ENCODE data around the gene KIF21B.
"Not testable (repeated sequence)": the region's sequence is repeated elsewhere in the genome, so short reads cannot be mapped to it uniquely, and the experiment has no call there.

KIF21B gene

GRCh38 chr1:200968469-200969410 is 54.8 kb downstream of the KIF21B start:
- FAIRE-seq = no peak

GRCh38 chr1:200967693-200968468 is 55.6 kb downstream of the KIF21B start:
- FAIRE-seq = no peak

DNA sequence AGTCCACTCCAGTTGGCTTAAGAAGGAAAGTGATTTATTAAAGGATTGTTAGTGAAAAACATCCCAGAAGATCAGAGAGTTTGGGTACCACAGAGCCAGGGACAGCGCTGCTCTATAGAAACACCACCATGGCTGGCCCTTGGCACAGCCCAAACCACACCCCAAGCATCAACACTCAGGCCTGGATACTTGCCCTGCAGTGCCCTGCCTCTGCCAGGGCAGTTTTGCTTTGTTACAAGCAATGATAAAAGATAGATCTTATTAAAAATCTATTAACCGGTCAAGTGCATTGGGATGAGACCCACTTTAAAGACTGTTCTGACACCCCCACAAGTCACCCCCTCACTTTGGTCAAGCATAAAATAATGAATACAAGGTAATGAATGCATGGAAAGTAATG is 56.6 kb downstream of the KIF21B start:
- no peak for FAIRE-seq

GRCh38 chr1:200965111-200965805 is 58.3 kb downstream of the KIF21B start:
- no peak for FAIRE-seq

DNA sequence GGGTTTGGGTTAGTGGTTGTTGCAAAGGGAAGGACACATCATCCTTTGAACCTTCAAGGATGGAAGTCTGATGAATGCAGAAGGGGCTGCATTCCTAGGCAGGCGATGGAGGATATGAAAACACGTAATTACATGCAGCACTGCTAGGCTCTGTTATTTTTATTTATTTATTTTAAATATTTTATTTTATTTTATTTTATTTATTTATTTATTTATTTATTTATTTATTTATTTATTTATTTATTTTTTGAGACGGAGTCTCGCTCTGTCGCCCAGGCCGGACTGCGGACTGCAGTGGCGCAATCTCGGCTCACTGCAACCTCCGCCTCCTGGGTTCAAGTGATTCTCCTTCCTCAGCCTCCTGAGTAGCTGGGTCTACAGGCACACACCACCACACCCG is 59.6 kb downstream of the KIF21B start:
- not testable (repeated sequence) for FAIRE-seq

DNA sequence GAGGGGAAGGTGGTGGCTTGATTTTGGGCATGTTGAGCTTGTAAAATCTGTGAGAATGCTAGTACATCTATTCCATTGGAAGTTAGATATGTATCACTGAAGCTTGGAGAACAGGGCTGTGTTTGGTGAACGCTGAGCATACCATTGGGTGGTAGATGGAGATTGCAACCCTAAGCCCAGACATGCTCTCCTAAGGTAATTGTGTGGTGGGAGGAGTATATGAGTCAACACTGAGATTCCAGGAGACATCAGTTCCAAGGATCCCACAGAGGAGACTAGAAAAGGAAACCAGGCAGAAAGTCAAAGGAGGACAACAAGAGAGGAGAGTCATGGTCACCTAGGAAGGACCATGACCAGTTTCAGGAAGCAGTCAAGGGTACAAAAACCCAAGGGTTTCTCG is 60.4 kb downstream of the KIF21B start:
- FAIRE-seq = no peak

GRCh38 chr1:200962631-200963030 is 60.9 kb downstream of the KIF21B start:
- no peak for FAIRE-seq

DNA sequence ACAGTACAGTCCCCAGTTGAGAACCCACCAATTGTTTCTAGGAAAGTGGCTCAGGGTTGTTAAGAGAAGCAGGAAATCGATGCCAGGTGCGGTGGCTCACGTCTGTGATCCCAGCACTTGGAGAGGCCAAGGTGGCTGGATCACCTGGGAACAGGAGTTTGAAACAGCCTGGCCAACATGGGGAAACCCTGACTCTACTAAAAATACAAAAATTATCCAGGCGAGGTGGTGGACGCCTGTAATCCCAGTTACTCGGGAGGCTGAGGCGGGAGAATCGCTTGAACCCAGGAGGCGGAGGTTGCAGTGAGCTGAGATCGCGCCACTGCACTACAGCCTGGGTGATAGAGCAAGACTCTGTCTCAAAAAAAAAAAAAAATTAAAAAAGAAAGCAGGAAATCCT is 61.4 kb downstream of the KIF21B start:
- not testable (repeated sequence) for FAIRE-seq

- no peak for FAIRE-seq
Observed at GRCh38 chr1:200960948-200961340, 62.6 kb downstream of the KIF21B start.

DNA sequence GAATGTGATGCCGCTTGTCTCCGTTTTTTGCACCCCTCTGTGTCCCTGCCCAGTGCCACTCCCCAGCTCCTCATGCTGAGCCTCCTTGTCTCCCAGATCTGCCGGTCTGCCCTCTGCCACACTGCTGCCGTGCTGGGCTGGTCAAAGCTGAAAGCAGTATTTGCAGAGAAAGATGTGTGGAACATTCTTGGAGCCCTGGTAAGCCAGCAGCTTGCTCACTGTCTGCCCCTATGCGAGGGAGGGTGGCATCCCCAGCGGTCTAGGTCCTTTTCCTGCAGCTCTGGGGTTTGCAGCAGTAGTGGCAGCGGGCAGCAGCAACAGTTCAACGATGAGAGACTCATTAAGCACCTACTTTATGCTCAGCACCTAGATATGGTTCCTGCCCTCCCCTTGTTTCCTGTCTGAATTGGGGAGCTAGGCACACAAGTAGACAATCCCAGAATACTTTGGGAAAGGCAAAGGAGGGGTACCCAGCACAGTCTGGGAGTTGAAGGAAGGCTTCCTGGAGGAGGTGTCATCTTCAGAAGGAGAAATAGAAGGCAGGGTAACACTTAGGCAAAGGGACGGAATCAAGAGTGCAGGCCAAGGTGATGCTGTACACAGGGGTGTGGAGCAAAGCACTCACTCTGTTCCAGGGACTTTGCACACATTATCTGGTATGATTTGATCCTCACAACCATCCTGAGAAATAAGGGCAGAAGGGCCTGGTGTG is 63.1 kb downstream of the KIF21B start:
- no peak for FAIRE-seq

- FAIRE-seq = no peak
Observed at GRCh38 chr1:200959411-200959921, 64.0 kb downstream of the KIF21B start.

- FAIRE-seq = no peak
Observed at GRCh38 chr1:200958597-200958996, 64.9 kb downstream of the KIF21B start.

- no peak for FAIRE-seq
Observed at GRCh38 chr1:200954434-200954833, 69.1 kb downstream of the KIF21B start.

GRCh38 chr1:200951016-200951415 is 72.5 kb downstream of the KIF21B start:
- no peak for FAIRE-seq

- FAIRE-seq = no peak
Observed at GRCh38 chr1:200949626-200950025, 73.9 kb downstream of the KIF21B start.

GRCh38 chr1:200947059-200947566 is 76.4 kb downstream of the KIF21B start:
- no peak for FAIRE-seq

GRCh38 chr1:200945111-200945510 is 78.4 kb downstream of the KIF21B start:
- no peak for FAIRE-seq

DNA sequence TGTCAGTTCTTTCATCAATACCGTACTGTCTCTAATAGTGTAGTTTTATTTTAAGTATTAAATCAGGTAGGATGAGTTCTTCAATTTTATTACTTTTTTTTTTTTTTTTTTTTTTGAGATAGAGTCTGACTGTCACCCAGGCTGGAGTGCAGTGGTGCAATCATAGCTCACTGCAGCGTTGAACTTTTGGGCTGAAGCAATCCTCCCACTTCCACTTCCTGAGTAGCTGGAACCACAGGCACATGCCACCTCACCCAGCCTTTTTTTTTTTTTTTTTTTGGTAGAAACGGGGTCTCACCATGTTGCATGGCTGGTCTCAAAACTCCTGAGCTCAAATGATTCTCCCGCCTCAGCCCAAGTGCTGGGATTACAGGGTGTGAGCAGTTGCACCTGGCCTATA is 84.6 kb downstream of the KIF21B start:
- FAIRE-seq = no peak

DNA sequence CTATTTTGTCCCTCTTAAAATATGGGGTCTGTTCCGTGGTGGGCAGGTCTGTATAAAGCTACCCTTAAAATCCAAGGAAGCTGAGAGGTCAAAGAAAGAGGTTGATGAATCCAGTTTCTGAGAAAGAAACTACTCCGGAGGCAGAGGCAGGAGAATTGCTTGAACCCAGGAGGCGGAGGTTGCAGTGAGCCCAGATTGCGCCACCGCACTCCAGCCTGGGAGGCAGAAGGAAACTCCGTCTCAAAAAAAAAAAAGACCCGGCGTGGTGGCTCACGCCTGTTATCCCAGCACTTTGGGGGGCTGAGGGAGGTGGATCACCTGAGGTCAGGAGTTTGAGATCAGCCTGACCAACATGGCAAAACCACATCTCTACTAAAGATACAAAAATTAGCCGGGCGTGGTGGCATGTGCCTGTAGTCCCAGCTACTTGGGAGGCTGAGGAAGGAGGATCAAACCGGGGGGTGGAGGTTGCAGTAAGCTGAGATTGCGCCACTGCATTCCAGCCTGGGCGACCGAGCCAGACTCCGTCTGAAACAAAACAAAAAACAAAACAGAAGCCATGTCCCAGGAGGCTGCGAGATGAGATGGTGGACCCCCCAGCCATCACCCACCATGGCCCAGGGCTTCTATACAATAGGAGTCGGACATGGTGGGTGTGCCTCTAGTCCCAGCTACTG is 88.1 kb downstream of the KIF21B start:
- not testable (repeated sequence) for FAIRE-seq

GRCh38 chr1:200934676-200935245 is 88.8 kb downstream of the KIF21B start:
- FAIRE-seq = no peak

DNA sequence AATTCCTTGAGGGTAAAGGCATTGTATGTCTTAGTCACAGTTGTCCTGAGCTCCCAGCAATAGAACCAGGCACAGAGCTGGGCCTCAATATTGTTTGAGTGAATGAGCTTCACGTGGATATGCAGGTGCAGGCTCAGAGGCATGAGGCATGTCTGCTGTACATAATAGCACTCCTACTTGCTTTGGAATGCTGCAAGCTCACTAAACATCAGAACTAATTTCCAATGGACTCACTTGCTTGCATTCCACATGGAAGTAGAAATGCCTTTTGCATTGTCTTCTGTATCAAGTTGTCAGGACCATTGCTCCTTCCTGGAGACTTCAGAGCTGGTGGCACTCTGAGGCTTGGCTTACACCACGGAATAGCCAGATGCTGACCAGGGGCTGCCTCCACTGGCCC is 91.7 kb downstream of the KIF21B start:
- no peak for FAIRE-seq
